CD4-positive, alpha-beta T cell (primary cell): ENCODE results near the gene SAMHD1. TPM values are rescaled to one million over a fixed set of nuclear protein-coding genes. Genes with fewer than 3 reads are reported as not detected.
A peak's percentile ranks its signal among the peaks of the same experiment; 100 is the strongest.

Source experiments
- ATAC-seq: fragments of 200-7000 bp; cut with Tn5 transposase; one replicate; pipeline ENCODE4 v1.10.0; 2022; ENCODE audit warnings: mild to moderate bottlenecking; ENCODE audit not compliant: poor library complexity
- CTCF ChIA-PET: fragments of 350-600 bp; sonication (Branson Sonifier 250); formaldehyde crosslinking; loops from one replicate; lab custom pipeline; 2021; ENCODE audit warnings: antibody characterized with exemption, inconsistent platforms; lab: Charles Lee
- POLR2A ChIA-PET: fragments of 350-600 bp; sonication (Branson Sonifier 250); formaldehyde crosslinking; loops from one replicate; lab custom pipeline; 2021; ENCODE audit warnings: antibody characterized with exemption, inconsistent platforms; lab: Charles Lee
- DNase-seq, 14 experiments: peaks; one replicate each; pipeline ENCODE4 v3.0.0-alpha.2; 2013 to 2020; ENCODE audit warnings: mixed read lengths in 2 of 14
- H3K27ac ChIP-seq, 2 donors: one replicate each; pipeline versions ENCODE4 v1.5.1 to v1.7.0; 2013; ENCODE audit warnings: low read length in 2 of 2, low read depth in 1 of 2, mild to moderate bottlenecking in 1 of 2
- H3K27me3 ChIP-seq, 2 experiments: 1 replicate in 1 of 2; 2 replicates in 1 of 2; pipeline versions ENCODE4 v1.6.1 to v1.7.0; 2013; ENCODE audit warnings: low read length in 2 of 2, control low read depth in 1 of 2, mild to moderate bottlenecking in 1 of 2, moderate library complexity in 1 of 2; ENCODE audit not compliant: insufficient read depth in 2 of 2, control insufficient read depth in 1 of 2
- H3K36me3 ChIP-seq: one replicate; pipeline ENCODE4 v1.6.1; 2013; ENCODE audit warnings: low read length, control low read depth; ENCODE audit not compliant: insufficient read depth
- H3K4me1 ChIP-seq: one replicate; pipeline ENCODE4 v1.6.1; 2013; ENCODE audit warnings: low read length, control low read depth; ENCODE audit not compliant: insufficient read depth
- H3K4me3 ChIP-seq: one replicate; pipeline ENCODE4 v1.5.1; 2013; ENCODE audit warnings: mild to moderate bottlenecking, low read length, moderate library complexity
- H3K9me3 ChIP-seq, 2 experiments: 1 replicate in 1 of 2; 2 replicates in 1 of 2; pipeline versions ENCODE4 v1.6.1 to v1.7.0; 2013; ENCODE audit warnings: low read length in 2 of 2, mild to moderate bottlenecking in 2 of 2, control low read depth in 1 of 2, moderate library complexity in 1 of 2; ENCODE audit not compliant: control insufficient read depth in 1 of 2, insufficient read depth in 1 of 2
- H3K27ac Mint-ChIP-seq: one replicate; pipeline ENCODE4 v1.8.0; 2020; ENCODE audit warnings: mixed read lengths
- H3K27me3 Mint-ChIP-seq: one replicate; pipeline ENCODE4 v1.8.0; 2021; ENCODE audit warnings: mixed read lengths
- H3K36me3 Mint-ChIP-seq: one replicate; pipeline ENCODE4 v1.8.0; 2021; ENCODE audit warnings: low read depth, mixed read lengths
- H3K4me1 Mint-ChIP-seq: one replicate; pipeline ENCODE4 v1.8.0; 2021; ENCODE audit warnings: low read depth, mixed read lengths
- H3K4me3 Mint-ChIP-seq: one replicate; pipeline ENCODE4 v1.8.0; 2020; ENCODE audit warnings: mild to moderate bottlenecking, mixed read lengths
- H3K9me3 Mint-ChIP-seq: one replicate; pipeline ENCODE4 v1.8.0; 2020; ENCODE audit warnings: mixed read lengths
- intact Hi-C, 2 experiments: fragments of 100-400 bp; cut with DNase I in 1 of 2; cut with micrococcal nuclease in 1 of 2; formaldehyde crosslinking; loops; one replicate each; pipeline versions ENCODE4 v1.15.1 to v1.9.0; 2023 to 2025; cut with DNase I, micrococcal nuclease
- total RNA-seq, 174 experiments: library from RNA in 2 of 174; stranded (reverse) in 2 of 174; gene quantifications; one replicate each; pipeline ENCODE4 v1.2.3 and lab custom pipeline; 2021 to 2026
- TF ChIP-seq, protein P1 (sequence below): fragments of 200-600 bp; IDR thresholded peaks from one replicate; pipeline ENCODE4 v1.8.0; 2022; ENCODE audit warnings: antibody characterized with exemption, mild to moderate bottlenecking

The SAMHD1 gene
- total RNA-seq, 2 experiments from 2014 or later = 232 to 239 TPM

DNA sequence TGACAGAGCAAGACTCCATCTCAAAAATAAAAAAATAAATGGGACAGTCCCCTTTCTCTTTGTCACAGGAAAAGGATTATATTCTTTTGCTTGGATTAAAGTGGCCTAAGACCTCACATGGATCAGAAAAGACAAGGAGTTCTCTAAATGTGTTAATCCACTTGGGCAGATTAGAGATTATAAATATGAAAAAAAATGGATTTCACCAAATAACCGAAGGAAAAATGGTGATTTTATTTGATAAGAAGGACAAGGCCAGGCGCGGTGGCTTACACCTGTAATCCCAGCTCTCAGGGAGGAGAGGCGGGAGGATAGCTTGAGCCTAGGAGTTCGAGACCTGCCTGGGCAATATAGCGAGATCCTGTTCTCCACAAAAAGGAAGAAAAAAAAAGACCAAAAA is 21.8 kb downstream of the SAMHD1 start:
- H3K4me3 Mint-ChIP-seq = peak overlapping the region; percentile 79
- ChIA-PET POLR2A (interaction anchor here (0.9 to 2.1 kb wide), 6 partner anchors 8 to 69 kb away, joined by 3 to 10 read pairs (median 7); no protein-coding TSS in a partner anchor), CTCF (no interaction called here)
- no peaks in the 10 kb centered on the region for H3K27me3 Mint-ChIP-seq
- H3K4me1 ChIP-seq = peaks cover 49% of the 10 kb centered on the region
- H3K9me3 ChIP-seq = no peaks in the 10 kb centered on the region
- H3K27me3 ChIP-seq = no peaks in the 10 kb centered on the region
- TF ChIP-seq, protein P1, sequence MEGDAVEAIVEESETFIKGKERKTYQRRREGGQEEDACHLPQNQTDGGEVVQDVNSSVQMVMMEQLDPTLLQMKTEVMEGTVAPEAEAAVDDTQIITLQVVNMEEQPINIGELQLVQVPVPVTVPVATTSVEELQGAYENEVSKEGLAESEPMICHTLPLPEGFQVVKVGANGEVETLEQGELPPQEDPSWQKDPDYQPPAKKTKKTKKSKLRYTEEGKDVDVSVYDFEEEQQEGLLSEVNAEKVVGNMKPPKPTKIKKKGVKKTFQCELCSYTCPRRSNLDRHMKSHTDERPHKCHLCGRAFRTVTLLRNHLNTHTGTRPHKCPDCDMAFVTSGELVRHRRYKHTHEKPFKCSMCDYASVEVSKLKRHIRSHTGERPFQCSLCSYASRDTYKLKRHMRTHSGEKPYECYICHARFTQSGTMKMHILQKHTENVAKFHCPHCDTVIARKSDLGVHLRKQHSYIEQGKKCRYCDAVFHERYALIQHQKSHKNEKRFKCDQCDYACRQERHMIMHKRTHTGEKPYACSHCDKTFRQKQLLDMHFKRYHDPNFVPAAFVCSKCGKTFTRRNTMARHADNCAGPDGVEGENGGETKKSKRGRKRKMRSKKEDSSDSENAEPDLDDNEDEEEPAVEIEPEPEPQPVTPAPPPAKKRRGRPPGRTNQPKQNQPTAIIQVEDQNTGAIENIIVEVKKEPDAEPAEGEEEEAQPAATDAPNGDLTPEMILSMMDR = no peak
- H3K36me3 ChIP-seq = peaks cover 90% of the 10 kb centered on the region
- H3K9me3 Mint-ChIP-seq = no peaks in the 10 kb centered on the region
- H3K36me3 Mint-ChIP-seq = peaks cover 95% of the 10 kb centered on the region
- peak overlapping the region; percentile 53 to 66 for H3K27ac ChIP-seq
- no peak for DNase-seq
- H3K27ac Mint-ChIP-seq = peak overlapping the region; percentile 99
- no peak overlapping the region for H3K4me3 ChIP-seq
- intact Hi-C loops = loop anchor here in 1 of 2 experiments (2.0 to 5.0 kb wide), 2 partner anchors 15 to 153 kb away; no protein-coding TSS in a partner anchor
- no peak for ATAC-seq
- peaks cover 66% of the 10 kb centered on the region for H3K4me1 Mint-ChIP-seq

DNA sequence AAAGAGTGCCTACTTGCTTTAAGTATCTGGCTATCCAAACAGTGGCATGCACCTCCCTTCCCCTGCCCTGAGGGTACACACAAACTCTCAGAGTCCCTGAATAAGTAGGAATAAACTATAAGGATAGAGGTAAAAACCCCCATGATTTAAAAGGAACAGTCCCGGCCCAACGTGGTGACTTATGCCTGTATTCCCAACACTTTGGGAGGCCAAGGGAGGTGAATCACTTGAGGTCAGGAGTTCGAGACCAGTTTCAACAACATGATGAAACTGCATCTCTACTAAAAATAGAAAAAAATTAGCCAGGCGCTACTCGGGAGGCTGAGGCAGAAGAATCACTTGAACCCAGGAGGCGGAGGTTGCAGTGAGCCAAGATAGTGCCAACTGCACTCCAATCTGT is 22.2 kb downstream of the SAMHD1 start:
- Histone ChIP-seq H3K27me3 (no peaks in the 10 kb centered on the region), H3K4me3 (no peak overlapping the region), H3K27ac (peak overlapping the region; percentile 53 to 66), H3K36me3 (peaks cover 89% of the 10 kb centered on the region), H3K4me1 (peaks cover 47% of the 10 kb centered on the region), H3K9me3 (no peaks in the 10 kb centered on the region)
- POLR2A ChIA-PET = no interaction called here
- peaks cover 69% of the 10 kb centered on the region for H3K4me1 Mint-ChIP-seq
- CTCF ChIA-PET = no interaction called here
- H3K36me3 Mint-ChIP-seq = peaks cover 95% of the 10 kb centered on the region
- H3K4me3 Mint-ChIP-seq = no peak overlapping the region
- peak overlapping the region; percentile 99 for H3K27ac Mint-ChIP-seq
- TF ChIP-seq, protein P1 = no peak
- H3K27me3 Mint-ChIP-seq = no peaks in the 10 kb centered on the region
- H3K9me3 Mint-ChIP-seq = no peaks in the 10 kb centered on the region
- no peak for ATAC-seq
- intact Hi-C loops = no loop called here
- DNase-seq = peak in 1 of 14 experiments; percentile 8

DNA sequence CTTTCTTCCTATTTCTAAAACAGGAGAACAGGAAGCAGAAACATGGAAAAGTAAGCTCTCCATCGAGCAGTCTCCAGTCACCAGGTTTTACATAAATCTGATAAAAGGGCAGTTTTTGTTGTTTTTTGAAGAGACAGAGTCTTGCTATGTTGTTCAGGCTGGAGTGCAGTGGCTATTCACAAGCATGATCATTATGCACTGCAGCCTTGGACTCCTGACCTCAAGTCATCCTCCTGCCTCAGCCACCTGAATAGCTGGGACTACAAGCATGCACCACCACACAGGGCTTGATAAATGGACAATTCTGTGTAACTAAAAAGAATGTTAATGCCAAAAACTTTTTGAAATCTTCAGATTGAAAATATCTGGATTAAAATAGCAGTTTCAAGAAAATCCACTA is 23.8 kb downstream of the SAMHD1 start:
- POLR2A ChIA-PET = no interaction called here
- TF ChIP-seq, protein P1 = no peak
- H3K4me1 Mint-ChIP-seq = peaks cover 71% of the 10 kb centered on the region
- no peaks in the 10 kb centered on the region for H3K9me3 Mint-ChIP-seq
- peak overlapping the region; percentile 99 for H3K27ac Mint-ChIP-seq
- CTCF ChIA-PET = no interaction called here
- no peak overlapping the region for H3K27ac ChIP-seq
- H3K4me1 ChIP-seq = peaks cover 44% of the 10 kb centered on the region
- H3K27me3 ChIP-seq = no peaks in the 10 kb centered on the region
- intact Hi-C loops = no loop called here
- DNase-seq (peak in 1 of 14 experiments; percentile 15), ATAC-seq (no peak)
- no peak overlapping the region for H3K4me3 ChIP-seq
- H3K9me3 ChIP-seq = no peaks in the 10 kb centered on the region
- H3K36me3 ChIP-seq = peaks cover 89% of the 10 kb centered on the region
- no peaks in the 10 kb centered on the region for H3K27me3 Mint-ChIP-seq
- peaks cover 95% of the 10 kb centered on the region for H3K36me3 Mint-ChIP-seq
- H3K4me3 Mint-ChIP-seq = no peak overlapping the region
